Measurements from ENCODE around the gene HNF4A.

DNA sequence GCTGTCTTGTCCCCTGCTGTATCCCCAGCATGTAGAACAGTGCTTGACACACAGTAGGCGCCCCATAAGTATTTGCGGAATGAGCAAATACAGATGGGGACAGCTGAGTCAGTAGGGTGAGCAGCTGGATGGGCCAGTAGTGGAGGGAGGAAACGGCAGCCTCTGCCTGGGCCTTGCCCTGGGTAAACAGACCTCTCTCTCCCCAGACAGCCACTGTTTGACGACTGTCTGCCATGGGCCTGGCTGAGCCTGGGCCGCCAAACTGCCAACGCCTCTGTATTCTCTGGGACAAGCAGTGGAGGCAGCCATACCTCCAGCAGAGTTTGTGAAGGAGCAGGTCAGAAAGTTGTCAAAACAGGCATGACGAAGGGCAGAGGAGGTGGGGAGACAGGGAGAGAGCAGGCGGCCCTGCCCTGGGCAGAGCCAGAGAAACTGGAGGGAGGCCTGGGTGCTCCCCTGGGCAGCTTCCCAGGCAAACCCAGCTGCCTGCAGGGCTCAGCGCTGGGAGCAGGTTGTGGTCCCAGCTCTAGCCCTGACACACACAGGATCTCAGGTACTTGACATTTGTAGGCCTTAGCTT, 15.2 kb downstream of the HNF4A start:
- TF ChIP-seq, protein P1, sequence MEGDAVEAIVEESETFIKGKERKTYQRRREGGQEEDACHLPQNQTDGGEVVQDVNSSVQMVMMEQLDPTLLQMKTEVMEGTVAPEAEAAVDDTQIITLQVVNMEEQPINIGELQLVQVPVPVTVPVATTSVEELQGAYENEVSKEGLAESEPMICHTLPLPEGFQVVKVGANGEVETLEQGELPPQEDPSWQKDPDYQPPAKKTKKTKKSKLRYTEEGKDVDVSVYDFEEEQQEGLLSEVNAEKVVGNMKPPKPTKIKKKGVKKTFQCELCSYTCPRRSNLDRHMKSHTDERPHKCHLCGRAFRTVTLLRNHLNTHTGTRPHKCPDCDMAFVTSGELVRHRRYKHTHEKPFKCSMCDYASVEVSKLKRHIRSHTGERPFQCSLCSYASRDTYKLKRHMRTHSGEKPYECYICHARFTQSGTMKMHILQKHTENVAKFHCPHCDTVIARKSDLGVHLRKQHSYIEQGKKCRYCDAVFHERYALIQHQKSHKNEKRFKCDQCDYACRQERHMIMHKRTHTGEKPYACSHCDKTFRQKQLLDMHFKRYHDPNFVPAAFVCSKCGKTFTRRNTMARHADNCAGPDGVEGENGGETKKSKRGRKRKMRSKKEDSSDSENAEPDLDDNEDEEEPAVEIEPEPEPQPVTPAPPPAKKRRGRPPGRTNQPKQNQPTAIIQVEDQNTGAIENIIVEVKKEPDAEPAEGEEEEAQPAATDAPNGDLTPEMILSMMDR (IDR thresholded peaks at IDR 0.05), result no peak
- no peak for TF ChIP-seq POLR2A (IDR thresholded peaks at IDR 0.05)
- TF ChIP-seq POLR2AphosphoS5 (IDR thresholded peaks at IDR 0.05), result no peak
- no peak for TF ChIP-seq EP300 (IDR thresholded peaks at IDR 0.05)
